GM19468 (cell line): ENCODE results near the gene POLDIP2.

Experiments
- ATAC-seq: cut with Tn5 transposase; IDR thresholded peaks from one replicate; pipeline ENCODE4 v1.9.1; 2021; ENCODE audit warnings: mild to moderate bottlenecking, moderate library complexity, moderate number of reproducible peaks; ENCODE audit not compliant: unreplicated experiment; ENCODE audit errors: extremely low read depth

Gene POLDIP2

GRCh38 chr17:28320215-28321061, 36.9 kb downstream of the POLDIP2 start:
- no peak for ATAC-seq

- ATAC-seq = no peak
These were observed 37.8 kb downstream of the POLDIP2 start for GRCh38 chr17:28319598-28319935.

- peak; percentile 93 for ATAC-seq
These were observed 38.3 kb downstream of the POLDIP2 start, which contains the start of gene TMEM97 for GRCh38 chr17:28318759-28319597. TSS of gene TMEM97 (plus strand) at chr17:28319200. CDS start at chr17:28319240, 40 bp downstream.

GRCh38 chr17:28317966-28318758, 39.2 kb downstream of the POLDIP2 start:
- no peak for ATAC-seq

- ATAC-seq = no peak
These were observed 40.0 kb downstream of the POLDIP2 start for GRCh38 chr17:28317099-28317965.

- no peak for ATAC-seq
These were observed 41.3 kb downstream of the POLDIP2 start for GRCh38 chr17:28315846-28316705.

- no peak for ATAC-seq
These were observed 43.5 kb downstream of the POLDIP2 start for GRCh38 chr17:28313841-28314240.

GRCh38 chr17:28306954-28307401, 50.3 kb downstream of the POLDIP2 start:
- ATAC-seq = no peak

- ATAC-seq = no peak
These were observed 58.9 kb downstream of the POLDIP2 start for GRCh38 chr17:28298449-28298848.
